Stimulated activated CD4-positive, alpha-beta T cell treated with anti-CD3 and anti-CD28 coated beads, Interleukin-2, amount 100 ng/mL, for 48 hours (primary cell): Measurements from ENCODE around the gene OR10V1.

ENCODE experiments used
- DNase-seq, 2 donors: peaks; one replicate each; pipeline ENCODE4 v3.0.0-alpha.2; 2020

Gene OR10V1

DNA sequence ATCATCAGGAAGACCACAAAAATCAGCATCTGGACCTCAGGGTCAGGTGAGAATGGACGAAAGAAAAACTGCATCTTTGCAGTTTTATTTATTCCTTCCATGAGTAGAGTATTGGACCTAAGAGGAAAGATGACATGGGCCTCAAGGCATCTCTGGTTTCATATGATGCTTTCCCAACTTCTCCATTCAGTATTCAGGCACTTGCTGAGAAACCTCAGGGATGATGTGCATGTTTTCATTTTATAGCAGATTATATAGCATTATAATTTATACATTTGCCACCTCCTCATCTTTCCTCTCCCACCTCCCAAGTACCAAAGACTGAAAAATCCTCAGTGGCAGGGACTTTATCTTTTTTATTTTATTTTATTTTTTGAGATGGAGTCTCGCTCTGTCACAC lies at the start of gene OR10V1:
OR10V1 (minus strand) TSS at position 101 of the 400 bp plus-strand sequence; CDS start at position 101, 0 bp downstream.
- DNase-seq: no peak

GRCh38 chr11:59761993-59762392 lies 48.3 kb upstream of the OR10V1 start:
- DNase-seq: no peak

DNA sequence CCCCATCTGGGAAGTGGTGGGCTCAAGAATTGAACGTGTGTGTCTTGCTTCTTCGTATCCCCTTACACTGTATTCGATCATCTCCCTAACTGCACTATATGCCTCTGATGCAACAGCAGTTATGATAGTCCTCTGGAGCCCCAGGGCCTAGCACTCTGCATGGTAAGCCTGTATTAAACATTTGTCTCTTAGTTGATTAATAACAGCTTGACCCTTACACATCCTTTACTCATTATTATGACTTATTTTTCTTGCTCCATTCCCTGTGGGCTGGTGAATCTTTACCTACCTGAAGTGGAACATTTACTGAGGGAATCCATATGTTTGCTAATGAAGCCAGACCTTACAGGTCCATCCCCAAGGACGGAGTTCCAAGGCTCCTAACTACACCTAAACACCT lies 47.1 kb upstream of the OR10V1 start:
- no peak for DNase-seq

GRCh38 chr11:59759900-59760299 lies 46.3 kb upstream of the OR10V1 start:
- no peak for DNase-seq

DNA sequence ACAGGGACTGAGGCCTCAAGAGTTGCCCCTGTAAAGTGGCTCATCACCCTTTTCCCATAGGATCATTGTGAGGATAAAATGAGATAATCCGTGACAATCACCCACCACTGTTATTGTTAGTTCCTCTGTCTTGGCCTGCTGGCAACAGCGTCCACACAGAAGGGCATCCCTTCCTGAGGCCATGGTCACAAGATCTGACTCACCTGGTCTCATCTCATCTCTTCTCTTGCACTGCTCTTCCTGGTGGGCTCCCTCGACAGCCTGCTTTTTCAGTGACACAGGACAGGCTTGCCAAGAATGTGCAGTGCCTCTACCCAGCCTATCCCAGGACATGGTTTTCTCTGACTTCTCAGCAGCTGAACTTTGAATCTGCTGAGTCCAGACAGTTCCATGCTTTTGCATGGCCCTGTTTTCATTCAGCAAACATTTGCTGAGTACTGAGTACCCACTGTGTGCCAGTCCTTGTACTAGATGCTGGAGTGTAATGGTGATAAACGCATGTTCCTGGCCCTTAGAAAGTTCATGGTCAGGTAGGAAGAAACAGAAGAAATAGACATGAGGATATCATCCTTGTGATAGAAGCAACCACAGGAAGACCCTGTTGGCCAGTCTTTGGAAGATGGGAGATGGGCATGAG lies 44.9 kb upstream of the OR10V1 start:
- no peak for DNase-seq

- DNase-seq: no peak
These were observed 43.2 kb upstream of the OR10V1 start for GRCh38 chr11:59756845-59757244.

DNA sequence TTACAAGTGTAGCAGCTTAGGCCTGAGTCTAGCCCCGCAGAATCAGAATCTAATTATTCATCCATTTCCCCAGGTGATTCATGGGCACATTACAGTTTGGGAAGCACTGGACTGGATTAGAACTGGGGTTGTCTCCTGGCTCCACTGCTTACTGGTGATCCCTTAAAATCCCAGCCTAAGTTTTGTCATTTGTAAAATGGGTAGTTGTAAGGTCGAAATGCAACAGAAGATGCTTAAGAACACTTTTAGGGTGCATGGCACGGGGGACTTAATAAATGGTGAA lies 42.9 kb upstream of the OR10V1 start:
- no peak for DNase-seq

GRCh38 chr11:59755701-59756557 lies 42.3 kb upstream of the OR10V1 start:
- DNase-seq: peak in 1 of 2 donors; percentile 18

- peak; percentile 48 to 59 for DNase-seq
These were observed 41.4 kb upstream of the OR10V1 start, which contains the start of gene STX3 for GRCh38 chr11:59754859-59755700. TSS of gene STX3 (plus strand) at chr11:59755376. CDS start at chr11:59755606, 230 bp downstream.

GRCh38 chr11:59754494-59754858 lies 40.8 kb upstream of the OR10V1 start:
- peak in 1 of 2 donors; percentile 9 for DNase-seq

DNA sequence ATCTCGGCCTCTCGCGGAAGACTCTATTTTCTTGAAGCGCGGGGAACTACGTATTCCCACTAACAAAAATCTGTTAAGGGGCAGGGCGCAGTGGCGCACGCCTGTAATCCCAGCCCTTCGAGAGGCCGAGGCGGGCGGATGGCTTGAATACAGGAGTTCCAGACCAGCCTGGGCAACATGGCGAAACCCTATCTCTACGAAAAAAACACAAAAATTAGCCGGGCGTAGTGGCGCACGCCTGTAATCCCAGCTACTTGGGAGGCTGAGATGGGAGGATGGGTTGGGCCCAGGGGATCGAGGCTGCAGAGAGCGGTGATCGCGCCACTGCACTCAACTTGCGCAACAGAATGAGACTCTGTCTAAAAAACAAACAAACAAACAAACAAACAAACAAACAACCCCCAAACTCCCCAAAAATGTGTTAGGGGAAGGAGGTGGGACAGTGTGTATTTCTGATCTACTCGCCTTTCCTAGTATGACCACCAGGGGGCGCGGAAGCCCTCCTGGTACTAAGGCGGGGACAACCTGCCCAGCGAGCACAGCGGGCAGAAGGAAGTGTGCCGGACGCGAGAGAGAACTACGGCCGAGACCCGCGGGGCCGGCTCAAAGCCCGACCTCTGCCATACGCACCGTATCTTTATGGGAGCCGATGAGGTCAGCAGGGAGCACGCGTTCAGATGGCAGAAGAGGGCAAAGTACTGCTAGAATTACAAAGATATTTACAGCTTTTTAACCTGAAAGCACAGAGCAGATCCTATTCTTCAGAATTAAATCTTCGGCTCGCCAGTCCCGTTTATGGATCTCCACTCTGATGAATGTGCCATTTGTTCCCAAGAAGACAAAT lies 40.2 kb upstream of the OR10V1 start:
- DNase-seq: peak; percentile 81

DNA sequence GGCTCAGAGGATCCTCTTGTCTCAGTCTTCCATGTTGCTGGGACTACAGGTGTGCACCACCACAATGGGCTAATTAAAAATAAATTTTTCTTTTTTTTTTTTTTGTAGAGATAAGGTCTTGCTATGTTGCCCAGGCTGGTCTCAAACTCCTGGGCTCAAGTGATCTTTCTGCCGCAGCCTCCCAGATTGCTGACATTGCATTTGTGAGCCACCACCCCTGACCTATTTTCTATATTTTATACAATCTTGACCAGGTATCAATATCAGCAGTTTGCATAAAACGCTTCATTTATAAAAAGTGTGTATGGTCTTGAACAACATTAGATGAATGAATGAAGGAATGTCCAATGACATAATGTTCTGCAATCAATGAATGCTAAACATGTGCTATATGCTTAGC lies 32.5 kb upstream of the OR10V1 start:
- DNase-seq: no peak

GRCh38 chr11:59730896-59731565 lies 17.4 kb upstream of the OR10V1 start:
- no peak for DNase-seq

DNA sequence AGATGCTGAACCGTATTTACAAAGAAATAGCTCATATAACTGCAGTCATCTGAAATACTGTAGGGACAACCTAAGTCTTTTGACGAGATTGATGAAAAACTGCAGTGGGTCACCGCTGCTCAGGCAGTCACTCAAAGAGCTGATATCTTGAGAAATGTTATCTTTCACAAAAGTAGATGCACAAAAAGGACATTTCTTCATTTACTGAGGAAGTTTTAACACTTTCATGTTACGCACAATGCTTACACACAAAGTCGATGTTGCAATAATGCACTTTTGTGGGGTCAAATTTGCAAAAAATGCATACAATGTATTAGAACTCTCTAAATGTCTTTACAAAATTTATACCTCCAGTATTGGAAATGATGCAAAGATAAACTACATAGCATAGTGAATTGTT lies 16.2 kb upstream of the OR10V1 start:
- DNase-seq: no peak

GRCh38 chr11:59728913-59729312 lies 15.3 kb upstream of the OR10V1 start:
- DNase-seq: no peak

DNA sequence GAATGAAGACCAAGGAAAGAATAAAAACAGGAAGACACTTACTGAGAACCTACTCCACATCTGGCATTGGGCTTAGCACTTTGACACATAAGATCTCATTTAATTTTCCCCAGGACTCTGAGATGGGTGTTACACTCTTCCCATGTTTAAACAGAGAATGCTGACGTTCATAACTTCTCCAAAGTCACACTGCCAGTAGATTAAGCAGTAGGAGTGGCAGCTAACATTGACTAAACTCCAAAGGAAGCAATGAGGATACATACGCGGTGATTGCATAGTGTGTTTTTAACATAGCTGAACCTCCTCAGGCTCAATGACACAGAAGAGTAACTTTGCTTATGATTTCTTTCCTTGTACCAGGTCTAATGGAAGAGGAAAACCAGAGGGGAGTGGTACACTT lies 14.5 kb upstream of the OR10V1 start:
- no peak for DNase-seq

GRCh38 chr11:59727426-59727825 lies 13.8 kb upstream of the OR10V1 start:
- DNase-seq: no peak

DNA sequence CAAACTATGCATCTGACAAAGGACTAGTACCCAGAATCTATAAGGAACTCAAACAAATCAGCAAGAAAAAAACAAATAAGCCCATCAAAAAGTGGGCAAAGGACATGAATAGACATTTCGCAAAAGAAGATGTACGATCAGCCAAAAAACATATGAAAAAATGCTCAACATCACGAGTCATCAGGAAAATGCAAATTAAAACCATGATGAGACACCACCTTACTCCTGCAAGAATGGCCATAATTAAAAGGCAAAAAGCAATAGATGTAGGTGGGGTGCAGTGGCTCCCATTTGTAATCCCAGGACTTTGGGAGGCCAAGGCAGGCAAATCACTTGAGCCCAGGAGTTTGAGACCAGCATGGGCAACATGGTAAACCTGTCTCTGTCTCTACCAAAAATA lies 10.4 kb upstream of the OR10V1 start:
- no peak for DNase-seq

- DNase-seq: no peak
These were observed 5.9 kb upstream of the OR10V1 start for GRCh38 chr11:59719556-59719955.

- DNase-seq: no peak
These were observed 2.4 kb upstream of the OR10V1 start for GRCh38 chr11:59716051-59716450.

- no peak for DNase-seq
These were observed 3.4 kb downstream of the OR10V1 start for GRCh38 chr11:59710136-59710847.
